ENCODE data around the gene PAXIP1.

DNA sequence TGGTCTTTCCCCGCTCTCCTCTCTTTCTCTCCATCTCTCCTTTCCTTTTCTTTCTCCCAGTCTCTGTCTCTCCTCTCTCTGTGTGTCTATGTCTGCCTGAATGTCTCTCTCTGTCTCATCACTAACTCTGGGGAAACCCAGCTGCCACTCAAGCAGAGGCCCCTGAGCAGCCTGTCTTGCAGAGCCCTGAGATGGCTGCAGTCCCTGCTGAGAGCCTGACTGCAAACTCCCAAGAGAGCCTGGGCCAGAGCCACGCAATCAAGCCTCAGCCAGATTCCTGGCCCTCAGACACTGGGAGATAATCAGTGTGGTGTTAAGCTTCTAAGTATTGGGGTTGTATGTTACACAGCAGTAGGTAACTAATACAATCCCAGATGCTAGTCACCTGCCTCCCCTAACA lies 91.5 kb downstream of the PAXIP1 start:
- TF ChIP-seq, protein P1, sequence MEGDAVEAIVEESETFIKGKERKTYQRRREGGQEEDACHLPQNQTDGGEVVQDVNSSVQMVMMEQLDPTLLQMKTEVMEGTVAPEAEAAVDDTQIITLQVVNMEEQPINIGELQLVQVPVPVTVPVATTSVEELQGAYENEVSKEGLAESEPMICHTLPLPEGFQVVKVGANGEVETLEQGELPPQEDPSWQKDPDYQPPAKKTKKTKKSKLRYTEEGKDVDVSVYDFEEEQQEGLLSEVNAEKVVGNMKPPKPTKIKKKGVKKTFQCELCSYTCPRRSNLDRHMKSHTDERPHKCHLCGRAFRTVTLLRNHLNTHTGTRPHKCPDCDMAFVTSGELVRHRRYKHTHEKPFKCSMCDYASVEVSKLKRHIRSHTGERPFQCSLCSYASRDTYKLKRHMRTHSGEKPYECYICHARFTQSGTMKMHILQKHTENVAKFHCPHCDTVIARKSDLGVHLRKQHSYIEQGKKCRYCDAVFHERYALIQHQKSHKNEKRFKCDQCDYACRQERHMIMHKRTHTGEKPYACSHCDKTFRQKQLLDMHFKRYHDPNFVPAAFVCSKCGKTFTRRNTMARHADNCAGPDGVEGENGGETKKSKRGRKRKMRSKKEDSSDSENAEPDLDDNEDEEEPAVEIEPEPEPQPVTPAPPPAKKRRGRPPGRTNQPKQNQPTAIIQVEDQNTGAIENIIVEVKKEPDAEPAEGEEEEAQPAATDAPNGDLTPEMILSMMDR (IDR thresholded peaks at IDR 0.05): no peak
- TF ChIP-seq POLR2A (IDR thresholded peaks at IDR 0.05): no peak
- no peak for TF ChIP-seq EP300 (IDR thresholded peaks at IDR 0.05)
